ENCODE data around the gene RABGGTA.
A peak's percentile ranks its signal among the peaks of the same experiment; 100 is the strongest.

RABGGTA gene

DNA sequence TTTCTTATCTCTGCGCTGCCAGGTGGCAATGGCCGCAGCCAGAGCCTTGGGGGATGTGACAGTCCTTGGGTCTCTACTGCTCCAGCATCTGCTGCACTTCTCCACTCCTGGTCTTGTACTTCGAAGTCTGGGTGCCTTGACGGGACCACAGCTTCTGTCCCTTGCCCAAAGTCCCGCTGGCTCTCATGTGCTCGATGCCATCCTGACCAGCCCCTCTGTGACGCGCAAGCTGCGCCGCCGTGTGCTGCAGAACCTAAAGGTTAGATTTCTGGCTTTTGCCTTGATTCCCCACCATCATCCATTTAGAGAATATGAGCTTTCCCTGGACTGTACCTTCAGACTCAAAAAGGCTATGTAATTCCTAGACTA lies 32.6 kb upstream of the RABGGTA start:
- DNase-seq (ENCODE audit: low read depth in 2 of 3, low spot score in 2 of 3) = no peak

DNA sequence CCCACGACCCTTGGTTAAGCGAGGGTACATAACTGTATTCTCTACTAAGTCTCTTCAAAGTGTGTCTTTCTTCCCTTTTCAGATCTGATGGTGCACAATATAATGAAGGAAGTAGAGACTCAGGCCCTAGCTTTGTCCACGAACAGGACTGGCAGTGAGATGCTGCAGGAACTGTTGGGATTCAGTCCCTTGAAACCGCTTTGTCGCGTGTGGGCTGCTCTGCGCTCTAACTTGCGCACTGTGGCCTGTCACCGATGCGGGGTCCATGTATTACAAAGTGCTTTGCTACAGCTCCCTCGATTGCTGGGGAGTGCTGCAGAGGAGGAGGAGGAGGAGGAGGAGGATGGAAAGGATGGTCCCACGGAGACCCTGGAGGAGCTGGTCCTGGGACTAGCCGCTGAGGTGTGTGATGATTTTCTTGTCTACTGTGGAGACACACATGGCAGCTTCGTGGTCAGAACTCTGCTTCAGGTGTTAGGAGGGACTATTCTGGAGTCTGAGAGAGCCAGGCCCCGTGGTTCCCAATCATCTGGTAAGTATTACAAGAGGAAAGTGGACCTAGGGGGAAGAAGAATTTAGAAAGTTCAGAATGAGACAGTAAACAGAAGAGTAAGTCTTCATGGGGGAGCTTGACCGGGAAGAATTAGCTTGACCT lies 29.1 kb upstream of the RABGGTA start:
- no peak for DNase-seq (ENCODE audit: low read depth in 2 of 3, low spot score in 2 of 3)

DNA sequence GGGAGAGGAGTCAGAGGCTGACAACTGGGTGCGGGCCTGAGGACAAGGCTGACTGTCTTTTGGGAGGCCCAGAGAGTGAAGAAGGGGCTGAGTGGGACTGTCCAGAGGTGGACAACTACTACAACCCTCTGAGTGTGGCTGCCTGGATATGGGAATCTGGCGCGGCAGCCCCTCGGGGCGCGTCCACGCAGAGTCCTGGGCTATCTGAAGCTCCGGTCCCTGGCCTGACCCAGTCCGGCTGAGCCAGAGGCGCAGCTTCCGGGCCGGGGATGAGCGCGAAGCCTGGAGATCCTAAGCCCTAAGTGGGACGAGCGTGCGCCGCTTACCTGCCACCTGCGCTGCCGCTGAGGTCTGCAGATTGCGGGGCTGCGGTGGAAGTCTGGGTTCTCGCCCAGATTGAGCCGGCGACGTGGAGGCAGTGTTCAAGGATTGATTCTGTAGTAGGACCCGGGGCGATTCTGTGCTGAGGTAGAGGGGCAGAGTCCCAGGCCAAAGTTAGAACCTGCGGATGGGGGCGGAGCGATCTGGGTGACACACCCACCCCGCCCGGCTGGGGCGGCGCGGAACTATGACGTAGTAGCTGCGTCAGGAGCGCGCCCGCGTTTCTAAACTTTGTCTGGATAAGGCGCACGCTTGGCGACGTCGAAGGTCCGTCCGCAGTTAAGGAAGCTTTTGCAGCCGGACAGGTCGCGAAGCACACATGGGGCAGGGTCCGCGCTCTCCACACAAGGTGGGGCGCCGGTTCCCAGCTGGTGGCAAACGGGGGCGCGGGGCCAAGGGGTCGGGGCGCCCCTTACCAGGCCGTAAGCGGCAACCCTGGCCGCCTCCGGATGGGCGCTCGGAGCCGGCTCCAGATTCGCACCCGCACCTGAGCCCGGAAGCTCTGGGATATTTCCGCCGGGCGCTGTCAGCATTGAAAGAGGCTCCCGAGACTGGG lies 28.1 kb upstream of the RABGGTA start, which contains the start of the genes DHRS1 and NOP9:
Gene DHRS1 (minus strand): TSS at position 526 of the 937 bp plus-strand sequence. CDS start 674 bp downstream, outside the sequence.
Gene NOP9 (plus strand): TSS at position 596 of the 937 bp plus-strand sequence. CDS start 105 bp downstream, at position 701.
- DNase-seq (ENCODE audit: low read depth in 2 of 3, low spot score in 2 of 3) = peak; percentile 87 to 97 (median 95)

DNA sequence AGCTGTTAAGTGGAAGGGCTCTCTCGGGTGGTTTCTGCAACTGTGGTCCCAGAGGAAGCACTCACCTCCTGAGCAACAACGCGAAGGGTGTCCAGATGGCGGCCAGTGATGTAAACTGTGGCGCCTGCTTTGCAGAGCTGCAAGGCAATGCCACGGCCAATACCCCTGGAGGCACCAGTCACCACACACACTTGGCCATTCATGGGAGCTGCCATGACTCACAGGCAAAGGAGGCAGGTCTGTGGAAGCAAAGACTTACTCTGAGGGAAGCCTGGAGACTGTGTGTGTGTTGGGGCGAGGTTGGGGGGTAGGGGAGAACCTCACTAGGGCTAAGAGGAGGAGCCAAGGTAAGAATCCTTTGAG lies 27.5 kb upstream of the RABGGTA start:
- no peak for DNase-seq (ENCODE audit: low read depth in 2 of 3, low spot score in 2 of 3)

DNA sequence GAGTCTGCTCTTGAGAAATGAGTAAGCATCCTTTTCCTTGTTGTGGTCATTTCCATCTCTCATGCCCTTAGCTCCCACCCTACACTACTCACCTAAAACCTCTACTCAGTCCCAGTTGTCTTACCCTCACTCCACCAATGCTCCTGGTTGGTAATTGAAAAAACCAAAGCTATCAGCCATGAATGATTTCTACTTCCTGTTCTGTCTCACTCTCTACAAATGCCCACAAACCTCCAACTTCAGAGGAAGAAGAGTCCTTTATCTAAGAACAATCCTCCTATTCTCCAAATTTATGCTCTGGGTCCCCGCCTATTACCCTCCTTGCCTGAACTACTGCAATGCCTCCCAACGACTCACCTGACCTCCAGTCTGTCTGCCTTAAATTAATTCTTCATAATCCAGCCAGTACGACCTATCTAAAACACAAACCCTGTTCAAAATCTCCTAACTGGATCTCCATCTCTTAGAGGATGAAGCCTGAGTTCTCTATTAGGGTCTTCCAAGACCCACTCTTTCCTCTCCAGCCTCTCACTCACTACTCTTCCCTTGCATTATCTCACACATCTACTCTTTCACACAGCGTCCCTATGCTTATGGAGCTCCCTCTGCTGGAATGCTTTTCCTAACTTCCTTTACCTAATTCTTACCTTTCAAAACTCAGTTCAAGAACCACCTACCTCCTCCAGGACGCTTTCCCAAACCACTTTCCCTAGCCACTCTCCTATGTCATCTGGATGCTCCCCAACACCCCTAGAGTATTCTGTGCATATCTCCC lies 26.0 kb upstream of the RABGGTA start:
- no peak for DNase-seq (ENCODE audit: low read depth in 2 of 3, low spot score in 2 of 3)

DNA sequence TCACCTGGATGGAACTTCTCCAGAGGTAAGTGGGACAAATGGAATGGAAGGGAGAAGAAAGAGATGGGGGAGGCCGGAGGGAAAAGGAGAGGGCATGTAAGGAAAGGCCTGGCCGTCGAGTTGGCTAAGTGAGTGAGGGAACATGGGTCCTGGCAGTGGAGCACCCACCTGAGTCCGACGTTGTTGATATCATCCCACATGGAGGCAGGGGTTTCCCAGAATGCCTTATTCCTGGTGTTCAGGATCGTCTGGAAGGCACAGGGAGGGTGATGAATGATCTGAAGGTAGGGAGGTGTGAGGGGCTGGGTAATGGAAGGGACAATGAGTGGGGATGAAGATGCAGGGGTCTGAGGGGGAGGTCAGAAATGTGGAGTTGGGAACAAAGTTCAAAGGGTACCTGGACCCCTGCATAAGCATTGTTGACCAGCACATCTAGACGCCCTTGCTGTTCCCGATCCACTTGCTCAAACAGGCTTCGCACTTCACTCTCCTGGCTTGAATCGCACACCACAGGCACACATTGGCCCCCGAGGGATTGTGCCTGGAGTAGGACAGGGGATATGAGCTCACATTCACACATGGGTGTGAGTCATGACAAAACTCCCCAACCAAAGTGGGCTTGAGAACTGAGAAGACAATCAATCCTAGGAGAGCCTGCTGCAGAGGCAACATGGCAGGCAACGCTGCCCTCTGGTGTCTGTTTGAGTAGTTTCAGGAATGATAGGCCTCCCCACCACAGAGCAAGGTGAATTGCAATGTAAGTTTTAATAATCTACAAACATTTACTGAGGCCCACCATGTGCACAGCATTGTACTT lies 25.2 kb upstream of the RABGGTA start:
- peak in 2 of 3 experiments; percentile 40 to 41 for DNase-seq (ENCODE audit: low read depth in 2 of 3, low spot score in 2 of 3)

DNA sequence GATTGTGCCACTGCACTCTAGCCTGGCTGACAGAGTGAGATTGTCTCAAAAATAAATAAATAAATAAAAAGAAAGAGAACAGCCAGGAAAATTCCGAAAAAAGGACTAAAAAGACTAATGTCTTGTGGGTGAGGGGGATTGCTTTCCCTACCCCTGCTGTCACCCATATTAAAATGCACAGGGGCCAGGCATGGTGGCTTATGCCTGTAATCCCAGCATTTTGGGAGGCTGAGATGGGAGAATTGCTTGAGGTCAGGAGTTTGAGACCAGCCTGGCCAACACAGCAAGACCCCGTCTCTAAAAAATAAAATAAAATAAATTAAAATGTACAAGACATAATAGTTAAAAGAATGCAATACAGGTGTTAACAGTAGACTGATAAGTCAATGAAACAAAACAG lies 22.1 kb upstream of the RABGGTA start:
- no peak for DNase-seq (ENCODE audit: low read depth in 2 of 3, low spot score in 2 of 3)

DNA sequence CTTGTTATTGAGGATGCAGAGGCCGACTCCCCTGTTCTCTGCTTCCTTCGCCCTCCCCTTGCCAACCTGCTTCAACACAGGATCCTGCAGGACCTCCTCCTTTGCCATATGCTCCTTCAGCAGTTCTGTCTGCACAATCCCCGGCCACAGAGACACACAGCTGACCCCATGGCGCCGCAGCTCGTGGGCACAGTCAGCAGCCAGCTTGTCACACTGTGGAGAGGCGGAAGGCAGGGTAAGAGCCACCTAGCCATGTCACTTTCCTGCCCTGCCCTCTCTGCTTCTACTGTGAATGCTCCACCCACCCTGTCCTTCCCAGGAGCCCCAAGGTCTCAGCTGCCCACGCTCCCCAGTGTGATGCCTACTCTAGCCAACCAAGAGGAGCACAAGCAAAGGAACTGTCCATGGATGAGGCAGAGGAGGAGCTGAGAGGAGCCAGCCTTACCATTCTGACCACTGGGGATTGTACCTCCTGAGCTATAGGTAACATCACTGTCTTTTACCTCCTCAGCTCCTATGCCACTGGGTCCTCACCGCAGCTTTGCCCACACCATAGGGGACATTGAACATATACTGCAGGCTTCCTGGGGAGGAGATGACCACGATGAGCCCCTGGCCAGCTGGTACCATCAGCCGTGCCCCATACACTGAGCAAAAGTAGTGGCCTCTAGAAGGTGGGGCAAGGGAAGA lies 20.9 kb upstream of the RABGGTA start:
- DNase-seq (ENCODE audit: low read depth in 2 of 3, low spot score in 2 of 3) = no peak

DNA sequence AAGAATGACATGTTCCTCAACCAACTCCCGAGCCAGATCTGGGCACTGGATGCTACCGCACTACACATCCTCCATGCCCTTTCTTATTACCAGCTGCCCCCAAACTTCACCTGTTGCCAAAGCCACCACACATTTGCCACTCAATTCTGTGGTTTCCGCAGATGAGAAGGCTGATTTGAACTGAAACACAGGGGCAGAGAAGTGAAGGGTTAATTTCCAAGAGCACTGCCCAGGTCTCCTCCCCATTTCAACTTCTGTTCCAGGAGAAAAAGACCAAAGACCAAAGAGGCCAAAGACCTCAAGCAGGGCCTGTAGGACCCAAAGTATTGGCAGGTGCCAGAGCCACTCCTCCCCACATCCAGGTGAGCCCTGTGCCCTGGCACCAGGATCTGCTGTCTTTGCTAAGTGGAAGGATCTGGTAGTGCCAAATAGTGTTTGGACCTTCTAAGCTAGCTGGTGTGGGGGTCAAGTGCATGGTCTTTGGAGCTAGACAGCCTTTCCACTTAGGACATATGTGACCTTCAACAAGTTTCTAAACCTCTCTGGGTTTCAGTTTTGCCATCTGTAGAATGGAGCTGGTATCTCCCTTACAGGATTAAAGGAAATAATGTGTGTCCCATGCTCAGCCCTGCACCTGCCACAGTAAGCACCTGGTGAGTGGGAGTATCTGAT lies 20.2 kb upstream of the RABGGTA start:
- DNase-seq (ENCODE audit: low read depth in 2 of 3, low spot score in 2 of 3) = no peak

DNA sequence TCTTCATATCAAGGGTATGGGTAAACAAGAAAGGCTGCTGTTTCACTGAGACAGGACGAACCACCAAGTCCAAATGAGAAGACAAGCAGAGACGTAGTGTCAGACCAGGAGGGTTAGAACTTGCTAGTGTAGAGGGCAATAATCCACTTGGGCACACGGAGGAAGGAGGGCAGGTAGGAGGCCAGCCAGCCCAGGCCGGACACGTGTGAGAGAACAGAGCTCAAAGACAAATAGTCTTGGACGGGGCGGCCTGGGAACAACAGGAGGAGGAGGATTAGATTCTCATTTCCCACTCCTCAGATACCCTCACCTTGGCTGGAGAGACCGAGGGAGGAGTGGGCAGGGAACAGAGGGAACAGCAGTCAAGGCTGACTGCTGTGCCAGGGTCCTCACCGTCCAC lies 19.3 kb upstream of the RABGGTA start:
- no peak for DNase-seq (ENCODE audit: low read depth in 2 of 3, low spot score in 2 of 3)

DNA sequence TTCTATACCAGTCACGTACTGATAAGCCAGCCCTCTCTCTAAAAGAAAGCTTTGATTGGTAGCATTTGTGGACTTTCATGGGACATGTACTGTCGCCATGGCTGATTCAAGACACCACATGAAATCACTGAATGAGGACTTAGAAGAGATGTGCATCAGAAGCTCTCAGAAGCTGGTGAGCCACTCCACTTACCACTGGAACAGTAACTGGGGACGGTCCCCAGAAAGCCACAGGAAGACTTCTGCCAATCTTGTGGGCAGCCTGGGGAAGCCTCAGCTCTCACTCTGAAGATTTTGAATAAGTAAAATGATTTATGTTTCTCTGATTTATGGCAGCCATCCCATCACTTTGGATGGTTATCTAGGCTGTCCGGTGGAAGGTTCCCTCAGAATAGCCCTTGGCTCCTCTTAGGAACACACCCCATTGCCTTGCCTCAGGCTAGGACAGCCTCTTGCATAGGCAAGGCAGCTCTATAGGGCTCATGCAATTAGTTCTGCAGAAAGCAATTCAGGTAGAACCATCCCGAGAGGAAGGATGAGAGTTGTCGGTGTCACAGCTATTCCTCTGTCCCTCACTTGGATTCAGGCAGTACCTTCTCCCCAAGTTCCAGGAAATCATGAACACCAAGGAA lies 18.4 kb upstream of the RABGGTA start:
- DNase-seq (ENCODE audit: low read depth in 2 of 3, low spot score in 2 of 3) = no peak

DNA sequence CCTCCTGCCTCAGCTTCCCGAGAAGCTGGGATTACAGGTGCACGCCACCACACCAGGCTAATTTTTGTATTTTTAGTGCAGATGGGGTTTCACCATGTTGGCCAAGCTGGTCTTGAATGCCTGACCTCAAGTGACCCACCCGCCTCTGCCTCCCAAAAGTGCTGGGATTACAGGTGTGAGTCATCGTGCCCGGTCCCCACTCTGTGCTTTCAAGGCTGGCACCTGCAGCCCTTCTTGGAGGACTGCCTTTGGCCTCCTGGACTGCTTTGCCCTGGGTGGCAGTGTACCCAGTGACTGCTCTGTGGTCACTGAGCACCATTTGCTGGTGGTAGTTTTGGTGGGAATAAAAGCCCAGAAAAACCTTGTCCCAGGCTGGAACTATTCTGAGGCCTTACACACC lies 15.6 kb upstream of the RABGGTA start:
- DNase-seq (ENCODE audit: low read depth in 2 of 3, low spot score in 2 of 3) = no peak

DNA sequence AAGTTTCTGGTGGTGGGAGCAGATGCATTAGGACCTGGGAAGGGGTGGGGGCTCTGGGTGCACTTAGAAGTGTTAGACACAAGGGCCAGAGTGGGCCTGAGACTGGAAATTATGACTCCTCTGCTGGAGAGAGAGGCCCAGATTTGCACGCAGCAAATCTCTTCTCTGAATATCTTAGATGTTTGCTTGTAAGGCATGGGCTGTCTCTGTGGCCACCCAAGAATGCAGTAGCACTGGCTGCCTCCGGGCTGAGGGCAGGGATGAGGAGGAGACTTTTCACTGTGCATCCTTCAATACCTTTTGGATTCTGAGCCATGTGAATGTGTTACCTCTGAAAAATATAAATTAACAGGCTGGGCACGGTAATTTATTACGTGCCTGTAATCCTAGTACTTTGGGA lies 14.0 kb upstream of the RABGGTA start:
- DNase-seq (ENCODE audit: low read depth in 2 of 3, low spot score in 2 of 3) = no peak

DNA sequence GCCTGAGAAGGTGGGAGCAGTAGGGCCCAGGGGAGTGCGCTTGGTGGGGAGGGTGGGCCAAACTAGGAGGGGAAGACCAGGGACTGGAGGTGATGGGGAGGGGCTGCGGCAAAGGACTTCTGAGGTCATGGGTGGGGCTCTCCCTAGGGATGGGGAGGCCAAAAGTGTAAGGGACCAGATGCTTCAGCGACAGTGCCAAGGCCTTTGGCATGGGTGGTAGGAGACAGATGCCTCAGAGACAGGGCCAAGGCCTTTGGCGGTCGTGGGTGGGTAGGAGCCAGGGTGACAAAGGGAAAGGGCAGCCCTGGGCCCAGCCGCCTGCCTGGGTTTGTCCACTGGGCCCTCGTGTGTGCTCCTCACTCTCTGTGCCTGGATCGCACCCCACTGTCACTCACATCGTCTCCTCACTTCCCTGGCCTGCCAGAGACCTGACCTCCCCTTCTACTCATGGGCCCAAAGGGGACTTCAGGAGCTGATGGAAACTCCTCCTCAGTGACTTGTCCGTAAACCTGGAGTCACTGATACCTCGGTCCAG lies 13.2 kb upstream of the RABGGTA start:
- DNase-seq (ENCODE audit: low read depth in 2 of 3, low spot score in 2 of 3) = no peak

DNA sequence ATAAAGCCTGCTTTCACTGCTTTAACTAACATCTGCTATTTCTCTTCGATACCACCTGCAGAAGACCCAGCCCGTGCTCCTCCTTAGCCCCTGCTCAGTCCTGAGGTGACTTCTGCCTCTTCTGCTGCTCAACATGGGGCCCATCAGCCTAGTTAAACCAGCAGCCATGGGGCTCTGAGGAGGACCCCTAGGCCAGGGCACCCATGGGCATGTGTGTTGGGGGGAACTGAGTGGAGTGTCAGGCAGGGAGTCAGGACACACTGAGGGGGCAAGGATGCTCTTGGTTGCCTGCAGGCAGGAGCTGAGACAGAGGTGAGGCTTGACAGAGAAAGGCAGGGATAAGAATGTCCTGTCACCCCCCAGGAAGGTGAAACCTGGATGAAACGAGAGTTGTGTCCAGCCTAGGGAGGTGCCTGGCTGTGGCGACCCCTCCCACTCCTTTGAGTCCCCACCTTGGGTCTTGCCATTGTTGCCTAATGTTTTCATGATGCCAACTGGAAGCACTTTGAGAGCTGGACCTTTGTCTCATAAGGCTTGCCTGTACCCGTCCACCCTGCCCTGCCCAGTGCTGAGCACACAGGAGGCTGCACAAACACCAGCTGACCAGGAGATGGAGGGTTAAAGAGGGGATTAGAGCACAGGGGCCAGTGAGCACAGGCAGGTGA lies 12.5 kb upstream of the RABGGTA start:
- no peak for DNase-seq (ENCODE audit: low read depth in 2 of 3, low spot score in 2 of 3)

DNA sequence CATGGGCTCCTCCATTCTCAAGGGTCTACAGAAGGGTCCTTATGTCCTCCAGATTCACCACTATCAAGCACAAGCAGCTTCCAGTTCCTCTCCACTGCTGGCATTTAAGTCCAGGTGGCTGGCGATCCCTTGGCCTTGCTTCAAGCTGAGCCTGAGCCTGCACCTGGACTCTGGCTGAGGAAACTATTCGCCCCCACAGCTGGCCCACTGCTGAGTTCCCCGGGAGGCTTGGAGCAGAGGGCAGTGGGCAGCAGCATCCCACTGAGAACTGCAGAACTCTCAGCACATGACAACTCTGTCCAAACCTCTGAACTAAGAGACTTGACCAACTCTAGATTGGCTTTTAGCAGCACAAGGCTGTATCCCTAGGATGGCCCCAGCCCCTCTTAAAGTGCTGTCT lies 11.3 kb upstream of the RABGGTA start:
- DNase-seq (ENCODE audit: low read depth in 2 of 3, low spot score in 2 of 3) = no peak

DNA sequence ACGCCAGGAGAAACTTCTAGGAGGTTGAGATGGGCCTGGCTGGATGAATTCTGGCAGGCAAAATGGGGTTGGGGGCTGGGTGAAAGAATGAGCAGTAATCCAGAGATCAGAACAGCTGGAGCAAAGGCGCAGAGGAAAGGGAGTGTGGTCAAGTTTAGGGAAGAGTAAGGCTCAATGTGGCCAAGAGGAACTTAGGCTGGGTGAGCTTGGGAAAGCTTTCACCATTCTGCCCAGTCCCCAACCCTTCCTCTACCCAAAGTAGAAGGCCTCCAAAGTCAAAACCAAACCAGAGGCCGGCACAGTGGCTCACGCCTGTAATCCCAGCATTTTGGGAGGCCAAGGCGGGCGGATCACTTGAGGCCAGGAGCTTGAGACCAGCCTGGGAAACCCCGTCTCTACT lies 10.2 kb upstream of the RABGGTA start:
- DNase-seq (ENCODE audit: low read depth in 2 of 3, low spot score in 2 of 3) = no peak

DNA sequence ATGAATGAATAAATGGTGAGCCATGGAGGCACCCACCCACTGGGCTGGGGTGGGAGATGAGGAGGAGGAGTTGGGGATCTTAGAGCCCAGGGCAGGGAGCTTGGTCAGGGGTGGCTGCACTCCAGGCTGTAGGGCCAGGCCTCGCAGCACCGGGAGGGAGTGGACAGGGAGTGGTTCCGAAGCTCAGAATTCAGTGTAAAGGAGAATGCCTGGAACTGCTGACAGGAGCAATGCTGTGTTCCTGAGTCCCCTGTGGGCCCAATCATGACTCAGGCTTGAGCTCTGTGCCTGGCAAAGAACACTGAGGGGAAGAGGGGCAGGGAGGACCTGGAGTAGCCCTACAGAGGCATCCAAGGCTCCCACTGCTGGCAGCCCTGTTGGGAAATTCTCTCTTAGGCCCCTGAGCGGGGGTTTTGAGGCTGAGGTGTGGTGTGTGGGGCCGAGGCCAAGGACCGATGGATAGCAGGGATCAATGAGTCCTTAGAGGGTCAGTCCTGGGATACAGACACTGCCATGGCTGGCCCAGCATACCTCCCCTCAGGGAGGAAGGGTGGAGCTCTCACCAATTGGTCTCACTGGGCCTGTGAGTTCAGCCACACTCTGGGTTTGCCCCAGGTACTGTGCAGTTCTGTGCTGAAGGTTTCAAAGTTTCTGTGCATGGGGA lies 9.5 kb upstream of the RABGGTA start:
- DNase-seq (ENCODE audit: low read depth in 2 of 3, low spot score in 2 of 3) = no peak

Data from activated CD8-positive, alpha-beta memory T cell treated with anti-CD3 and anti-CD28 coated beads for 48 hours (primary cell).